PFSK-1 (cell line): ENCODE measurements around the gene ADNP2.

Experiments used
- FOXP2 ChIP-seq: optimal IDR thresholded peaks from 2 replicates; pipeline ENCODE3; 2011; ENCODE audit warnings: borderline replicate concordance, control low read depth, inconsistent platforms; ENCODE audit not compliant: insufficient read depth; ENCODE audit errors: extremely low read length, extremely low read depth
- POLR2AphosphoS5 ChIP-seq: IDR thresholded peaks from 2 replicates; pipeline ENCODE4 v1.6.1; 2012; ENCODE audit warnings: low read depth, mild to moderate bottlenecking, control low read depth, low read length, moderate library complexity
- SIN3A ChIP-seq: IDR thresholded peaks from 2 replicates; pipeline ENCODE4 v1.6.1; 2012; ENCODE audit warnings: mild to moderate bottlenecking, low read length, moderate library complexity, borderline replicate concordance; ENCODE audit not compliant: insufficient read depth
- TAF1 ChIP-seq: IDR thresholded peaks from 2 replicates; pipeline ENCODE4 v1.6.1; 2012; ENCODE audit warnings: low read length, control low read depth, borderline replicate concordance; ENCODE audit not compliant: insufficient read depth
- TF ChIP-seq, protein P1 (sequence below), 2 experiments: IDR thresholded peaks; 2 replicates each; pipeline versions ENCODE4 v1.6.1 to v1.8.0; 2011 to 2012; ENCODE audit warnings: low read depth in 2 of 2, low read length in 2 of 2, control low read depth in 1 of 2, inconsistent platforms in 1 of 2, mild to moderate bottlenecking in 1 of 2, moderate library complexity in 1 of 2; ENCODE audit not compliant: insufficient read depth in 1 of 2

Gene ADNP2

DNA sequence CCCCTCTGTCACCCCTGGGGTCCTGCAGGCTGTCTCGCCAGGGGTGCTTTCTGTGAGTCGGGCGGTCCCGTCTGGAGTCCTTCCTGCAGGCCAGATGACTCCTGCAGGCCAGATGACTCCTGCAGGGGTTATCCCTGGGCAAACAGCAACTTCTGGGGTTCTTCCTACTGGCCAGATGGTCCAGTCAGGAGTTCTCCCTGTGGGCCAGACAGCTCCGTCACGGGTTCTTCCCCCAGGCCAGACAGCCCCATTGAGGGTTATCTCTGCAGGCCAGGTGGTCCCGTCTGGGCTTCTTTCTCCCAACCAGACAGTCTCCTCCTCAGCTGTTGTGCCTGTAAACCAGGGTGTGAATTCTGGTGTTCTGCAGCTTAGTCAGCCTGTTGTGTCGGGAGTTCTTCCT is 27.6 kb downstream of the ADNP2 start:
- no peak for TF ChIP-seq SIN3A
- TF ChIP-seq TAF1: no peak
- TF ChIP-seq, protein P1, sequence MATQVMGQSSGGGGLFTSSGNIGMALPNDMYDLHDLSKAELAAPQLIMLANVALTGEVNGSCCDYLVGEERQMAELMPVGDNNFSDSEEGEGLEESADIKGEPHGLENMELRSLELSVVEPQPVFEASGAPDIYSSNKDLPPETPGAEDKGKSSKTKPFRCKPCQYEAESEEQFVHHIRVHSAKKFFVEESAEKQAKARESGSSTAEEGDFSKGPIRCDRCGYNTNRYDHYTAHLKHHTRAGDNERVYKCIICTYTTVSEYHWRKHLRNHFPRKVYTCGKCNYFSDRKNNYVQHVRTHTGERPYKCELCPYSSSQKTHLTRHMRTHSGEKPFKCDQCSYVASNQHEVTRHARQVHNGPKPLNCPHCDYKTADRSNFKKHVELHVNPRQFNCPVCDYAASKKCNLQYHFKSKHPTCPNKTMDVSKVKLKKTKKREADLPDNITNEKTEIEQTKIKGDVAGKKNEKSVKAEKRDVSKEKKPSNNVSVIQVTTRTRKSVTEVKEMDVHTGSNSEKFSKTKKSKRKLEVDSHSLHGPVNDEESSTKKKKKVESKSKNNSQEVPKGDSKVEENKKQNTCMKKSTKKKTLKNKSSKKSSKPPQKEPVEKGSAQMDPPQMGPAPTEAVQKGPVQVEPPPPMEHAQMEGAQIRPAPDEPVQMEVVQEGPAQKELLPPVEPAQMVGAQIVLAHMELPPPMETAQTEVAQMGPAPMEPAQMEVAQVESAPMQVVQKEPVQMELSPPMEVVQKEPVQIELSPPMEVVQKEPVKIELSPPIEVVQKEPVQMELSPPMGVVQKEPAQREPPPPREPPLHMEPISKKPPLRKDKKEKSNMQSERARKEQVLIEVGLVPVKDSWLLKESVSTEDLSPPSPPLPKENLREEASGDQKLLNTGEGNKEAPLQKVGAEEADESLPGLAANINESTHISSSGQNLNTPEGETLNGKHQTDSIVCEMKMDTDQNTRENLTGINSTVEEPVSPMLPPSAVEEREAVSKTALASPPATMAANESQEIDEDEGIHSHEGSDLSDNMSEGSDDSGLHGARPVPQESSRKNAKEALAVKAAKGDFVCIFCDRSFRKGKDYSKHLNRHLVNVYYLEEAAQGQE (IDR thresholded peaks at IDR 0.05; ENCODE audit: insufficient read depth in 1 of 2, low read depth in 2 of 2, low read length in 2 of 2): no peak
- no peak for TF ChIP-seq FOXP2
- no peak for TF ChIP-seq POLR2AphosphoS5

DNA sequence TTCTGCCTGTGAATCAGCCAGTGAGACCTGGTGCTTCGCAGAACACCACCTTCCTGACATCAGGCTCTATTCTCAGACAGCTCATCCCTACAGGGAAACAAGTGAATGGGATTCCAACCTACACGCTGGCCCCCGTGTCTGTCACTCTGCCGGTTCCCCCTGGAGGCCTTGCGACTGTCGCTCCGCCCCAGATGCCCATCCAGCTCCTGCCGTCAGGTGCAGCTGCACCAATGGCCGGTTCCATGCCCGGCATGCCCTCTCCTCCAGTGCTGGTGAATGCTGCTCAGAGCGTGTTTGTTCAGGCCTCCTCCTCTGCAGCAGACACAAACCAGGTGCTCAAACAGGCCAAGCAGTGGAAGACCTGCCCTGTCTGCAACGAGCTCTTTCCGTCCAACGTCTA is 28.1 kb downstream of the ADNP2 start:
- TF ChIP-seq TAF1: no peak
- TF ChIP-seq POLR2AphosphoS5: no peak
- TF ChIP-seq SIN3A: no peak
- no peak for TF ChIP-seq FOXP2
- TF ChIP-seq, protein P1 (IDR thresholded peaks at IDR 0.05; ENCODE audit: insufficient read depth in 1 of 2, low read depth in 2 of 2, low read length in 2 of 2): no peak

DNA sequence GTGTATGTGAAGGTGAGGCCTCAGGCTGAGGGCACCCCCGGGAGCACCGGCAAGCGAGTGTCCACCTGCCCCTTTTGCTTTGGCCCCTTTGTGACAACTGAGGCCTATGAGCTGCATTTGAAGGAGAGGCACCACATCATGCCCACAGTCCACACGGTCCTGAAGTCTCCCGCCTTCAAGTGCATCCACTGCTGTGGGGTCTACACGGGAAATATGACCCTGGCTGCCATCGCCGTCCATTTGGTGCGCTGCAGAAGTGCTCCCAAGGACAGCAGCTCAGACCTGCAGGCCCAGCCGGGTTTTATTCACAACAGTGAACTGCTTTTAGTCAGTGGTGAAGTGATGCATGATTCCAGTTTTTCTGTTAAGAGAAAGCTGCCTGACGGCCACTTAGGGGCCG is 28.9 kb downstream of the ADNP2 start:
- TF ChIP-seq TAF1 (no peak), SIN3A (no peak), POLR2AphosphoS5 (no peak), FOXP2 (no peak)
- TF ChIP-seq, protein P1 (IDR thresholded peaks at IDR 0.05; ENCODE audit: insufficient read depth in 1 of 2, low read depth in 2 of 2, low read length in 2 of 2): no peak

DNA sequence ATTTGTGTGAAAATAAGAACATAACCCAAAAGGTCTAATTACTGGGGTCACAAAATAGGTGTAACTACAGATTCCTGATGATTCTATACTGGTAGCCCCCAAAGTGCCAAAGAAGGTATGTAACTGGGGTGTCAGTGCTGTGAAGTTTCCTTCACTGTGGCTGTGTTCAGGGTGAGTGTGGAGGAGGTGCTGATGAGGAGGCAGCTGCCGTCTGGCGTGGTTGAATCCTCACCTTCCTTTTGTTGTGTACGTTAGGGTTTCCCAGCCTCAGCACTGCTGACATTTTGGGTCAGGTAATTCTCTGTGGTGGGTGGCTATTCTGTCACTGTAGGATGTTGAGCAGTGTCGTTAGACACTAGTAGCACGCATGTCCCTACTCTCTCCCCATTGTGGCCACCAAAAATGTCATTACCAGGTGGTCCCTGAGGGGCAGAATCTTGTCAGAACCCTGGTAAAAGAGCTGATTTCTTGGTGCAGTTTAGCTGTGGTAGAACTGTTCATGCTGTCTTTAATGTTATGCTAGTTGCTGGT is 31.5 kb downstream of the ADNP2 start:
- TF ChIP-seq TAF1 (no peak), FOXP2 (no peak), POLR2AphosphoS5 (no peak), SIN3A (no peak)
- TF ChIP-seq, protein P1 (IDR thresholded peaks at IDR 0.05; ENCODE audit: insufficient read depth in 1 of 2, low read depth in 2 of 2, low read length in 2 of 2): no peak

DNA sequence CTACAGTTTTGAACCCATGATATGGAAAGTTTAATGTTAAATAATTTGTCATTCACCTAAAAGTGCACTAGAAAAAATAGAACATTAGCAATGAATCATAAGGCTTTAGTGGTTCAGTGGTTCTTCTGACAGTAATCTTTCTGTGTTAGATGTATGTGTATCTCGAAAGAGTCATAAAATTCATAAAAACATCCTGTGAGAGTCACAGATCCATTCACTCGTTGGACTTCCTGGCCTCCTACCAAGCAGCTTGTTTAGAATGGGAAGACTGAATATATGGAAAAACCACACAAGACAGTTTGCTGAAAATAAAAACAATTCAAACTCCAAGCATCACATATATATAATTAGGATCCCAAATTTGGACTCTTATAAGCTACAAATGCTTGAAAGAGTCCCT is 34.8 kb downstream of the ADNP2 start:
- TF ChIP-seq POLR2AphosphoS5 (no peak), FOXP2 (no peak), SIN3A (no peak), TAF1 (no peak)
- TF ChIP-seq, protein P1 (IDR thresholded peaks at IDR 0.05; ENCODE audit: insufficient read depth in 1 of 2, low read depth in 2 of 2, low read length in 2 of 2): no peak
